Measurements from ENCODE around the gene CTLA4. TPM values are rescaled to one million over a fixed set of nuclear protein-coding genes. Genes with fewer than 3 reads are reported as not detected.
A peak's percentile ranks its signal among the peaks of the same experiment; 100 is the strongest.

CTLA4 gene
- total RNA-seq, 6 experiments from 2014 or later: not detected

DNA sequence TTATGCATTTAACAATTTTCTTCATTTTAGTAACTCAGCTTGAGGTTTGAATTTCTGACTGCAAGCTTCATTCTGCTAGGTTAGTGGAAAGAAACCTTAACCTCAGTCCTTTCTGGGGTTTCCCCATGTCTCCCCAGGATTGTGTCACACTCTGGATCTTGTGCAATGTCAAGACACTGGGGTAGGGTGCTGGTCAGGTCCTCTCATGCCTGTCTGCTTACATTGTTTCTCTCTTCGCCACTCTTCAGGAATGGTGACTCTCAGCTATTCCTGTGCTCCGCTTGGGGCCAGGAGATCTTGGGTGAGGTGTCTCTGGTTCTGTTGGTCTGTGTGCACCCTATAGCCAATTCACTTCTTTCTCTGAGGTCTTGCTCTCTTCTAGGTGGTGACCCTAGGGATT lies 23.9 kb downstream of the CTLA4 start:
- TF ChIP-seq, protein P1, sequence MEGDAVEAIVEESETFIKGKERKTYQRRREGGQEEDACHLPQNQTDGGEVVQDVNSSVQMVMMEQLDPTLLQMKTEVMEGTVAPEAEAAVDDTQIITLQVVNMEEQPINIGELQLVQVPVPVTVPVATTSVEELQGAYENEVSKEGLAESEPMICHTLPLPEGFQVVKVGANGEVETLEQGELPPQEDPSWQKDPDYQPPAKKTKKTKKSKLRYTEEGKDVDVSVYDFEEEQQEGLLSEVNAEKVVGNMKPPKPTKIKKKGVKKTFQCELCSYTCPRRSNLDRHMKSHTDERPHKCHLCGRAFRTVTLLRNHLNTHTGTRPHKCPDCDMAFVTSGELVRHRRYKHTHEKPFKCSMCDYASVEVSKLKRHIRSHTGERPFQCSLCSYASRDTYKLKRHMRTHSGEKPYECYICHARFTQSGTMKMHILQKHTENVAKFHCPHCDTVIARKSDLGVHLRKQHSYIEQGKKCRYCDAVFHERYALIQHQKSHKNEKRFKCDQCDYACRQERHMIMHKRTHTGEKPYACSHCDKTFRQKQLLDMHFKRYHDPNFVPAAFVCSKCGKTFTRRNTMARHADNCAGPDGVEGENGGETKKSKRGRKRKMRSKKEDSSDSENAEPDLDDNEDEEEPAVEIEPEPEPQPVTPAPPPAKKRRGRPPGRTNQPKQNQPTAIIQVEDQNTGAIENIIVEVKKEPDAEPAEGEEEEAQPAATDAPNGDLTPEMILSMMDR (IDR thresholded peaks at IDR 0.05): no peak
- no peak for TF ChIP-seq POLR2A (IDR thresholded peaks at IDR 0.05)
- no peaks in the 10 kb centered on the region for H3K4me1 ChIP-seq
- 78% methylated on average over 2 of the region's 2 CpGs for WGBS (ENCODE audit: insufficient coverage, low coverage, low lambda C conversion rate, missing lambda C conversion rate)
- H3K27ac ChIP-seq: no peak overlapping the region
- no peaks in the 10 kb centered on the region for H3K36me3 ChIP-seq
- intact Hi-C loops (cut with DNase I): no loop called here
- no peak overlapping the region for H3K4me3 ChIP-seq
- DNase-seq: no peak
- ATAC-seq: peak; percentile 48 to 74 (median 50)
- H3K9me3 ChIP-seq: no peaks in the 10 kb centered on the region
- H3K27me3 ChIP-seq: no peaks in the 10 kb centered on the region

DNA sequence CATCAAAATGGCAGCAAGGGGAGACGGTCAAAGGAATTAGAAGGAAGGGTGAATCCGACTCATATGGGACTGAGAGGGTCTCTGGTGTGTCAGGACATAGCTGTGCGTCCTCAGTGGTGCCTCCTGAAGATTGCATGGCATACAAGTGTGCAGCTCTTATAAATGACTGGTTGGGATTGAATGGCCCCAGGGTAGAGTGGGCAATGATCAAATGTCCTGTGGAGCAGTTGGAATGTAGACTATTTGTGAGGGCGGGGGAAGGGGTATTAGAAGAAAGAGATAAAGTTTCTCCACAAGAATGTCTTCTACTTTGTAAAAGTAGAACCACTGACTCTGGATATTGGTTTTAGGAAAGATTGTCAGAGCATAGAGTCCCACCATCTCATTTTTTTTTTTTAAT lies 24.6 kb downstream of the CTLA4 start:
- H3K27me3 ChIP-seq: no peaks in the 10 kb centered on the region
- WGBS (ENCODE audit: insufficient coverage, low coverage, low lambda C conversion rate, missing lambda C conversion rate): 76% methylated on average over 4 of the region's 4 CpGs
- no peaks in the 10 kb centered on the region for H3K36me3 ChIP-seq
- no peaks in the 10 kb centered on the region for H3K9me3 ChIP-seq
- DNase-seq (no peak), ATAC-seq (no peak)
- H3K4me1 ChIP-seq: no peaks in the 10 kb centered on the region
- H3K27ac ChIP-seq: no peak overlapping the region
- H3K4me3 ChIP-seq: no peak overlapping the region
- intact Hi-C loops (cut with DNase I): no loop called here
- no peak for TF ChIP-seq POLR2A (IDR thresholded peaks at IDR 0.05)
- TF ChIP-seq, protein P1 (IDR thresholded peaks at IDR 0.05): no peak

DNA sequence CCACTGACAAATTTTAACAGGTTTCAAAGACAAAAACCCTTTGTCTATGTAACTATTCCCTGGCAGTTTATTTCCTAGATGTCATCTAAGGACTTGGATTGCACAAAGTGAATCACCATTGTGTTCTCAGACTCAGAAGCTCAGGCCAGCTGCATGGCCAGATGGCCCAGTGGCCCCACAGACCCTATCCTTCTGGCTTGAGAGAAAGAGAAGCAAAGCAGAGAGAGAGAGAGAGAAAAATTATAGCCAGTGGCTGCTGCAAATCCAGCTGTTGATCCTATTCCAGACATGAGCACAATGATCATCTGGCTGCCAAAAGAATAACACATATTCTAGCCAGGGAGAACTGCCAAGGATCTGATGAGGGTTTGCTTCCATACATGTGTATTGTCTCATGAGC lies 25.8 kb downstream of the CTLA4 start:
- H3K36me3 ChIP-seq: no peaks in the 10 kb centered on the region

DNA sequence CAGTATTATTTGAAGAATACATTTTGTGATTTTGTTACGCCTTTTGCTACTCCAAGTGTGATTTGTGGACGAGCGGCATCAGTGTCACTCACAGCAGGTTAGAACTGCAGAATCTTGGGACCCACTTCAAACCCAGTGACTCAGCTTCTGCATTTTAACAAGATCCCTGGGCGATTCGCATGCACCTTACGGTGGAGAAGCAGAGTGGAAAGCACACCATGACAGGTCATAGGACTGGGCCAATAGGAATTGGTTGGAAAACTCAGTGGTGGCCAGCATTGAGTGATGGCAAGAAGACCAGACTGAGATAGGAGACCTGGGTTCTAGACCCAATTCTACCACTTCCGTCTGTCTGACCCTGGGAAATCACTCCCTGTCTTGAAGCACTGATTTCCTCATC lies 26.3 kb downstream of the CTLA4 start:
- H3K27ac ChIP-seq: no peak overlapping the region
- intact Hi-C loops (cut with DNase I): no loop called here
- WGBS (ENCODE audit: insufficient coverage, low coverage, low lambda C conversion rate, missing lambda C conversion rate): 89% methylated on average over 7 of the region's 7 CpGs

More for the DNA sequence above, 25.8 kb downstream of the CTLA4 start:
- no peak for DNase-seq
- Histone ChIP-seq H3K27ac (no peak overlapping the region), H3K27me3 (no peaks in the 10 kb centered on the region), H3K4me3 (no peak overlapping the region), H3K9me3 (no peaks in the 10 kb centered on the region), H3K4me1 (no peaks in the 10 kb centered on the region)
- no peak for TF ChIP-seq POLR2A (IDR thresholded peaks at IDR 0.05)
- TF ChIP-seq, protein P1 (IDR thresholded peaks at IDR 0.05): no peak
- intact Hi-C loops (cut with DNase I): no loop called here
- no peak for ATAC-seq

More for the DNA sequence above, 26.3 kb downstream of the CTLA4 start:
- H3K36me3 ChIP-seq: no peaks in the 10 kb centered on the region
- H3K9me3 ChIP-seq: no peaks in the 10 kb centered on the region
- no peaks in the 10 kb centered on the region for H3K27me3 ChIP-seq
- ATAC-seq (no peak), DNase-seq (no peak)
- H3K4me3 ChIP-seq: no peak overlapping the region
- no peaks in the 10 kb centered on the region for H3K4me1 ChIP-seq
- TF ChIP-seq POLR2A (IDR thresholded peaks at IDR 0.05): no peak
- TF ChIP-seq, protein P1 (IDR thresholded peaks at IDR 0.05): no peak
